GM20000 (cell line): ENCODE measurements around the gene FHIT.

Experiments used
- DNase-seq: peaks from one replicate; pipeline ENCODE4 v3.0.0; 2012; ENCODE audit warnings: low spot score
- CTCF ChIP-seq: IDR thresholded peaks from 2 replicates; pipeline ENCODE4 v1.5.1; 2012; ENCODE audit warnings: mild to moderate bottlenecking, control low read depth; ENCODE audit errors: extremely low read depth, missing control alignments

FHIT gene

GRCh38 chr3:59779260-59779659 lies 1472.0 kb downstream of the FHIT start:
- TF ChIP-seq CTCF, result no peak
- no peak for DNase-seq

- TF ChIP-seq CTCF, result no peak
- DNase-seq, result peak; percentile 10
Measured at GRCh38 chr3:59777667-59778077, 1473.6 kb downstream of the FHIT start.

GRCh38 chr3:59777066-59777465 lies 1474.2 kb downstream of the FHIT start:
- TF ChIP-seq CTCF, result no peak
- DNase-seq, result no peak

GRCh38 chr3:59775761-59776325 lies 1475.4 kb downstream of the FHIT start:
- no peak for DNase-seq
- no peak for TF ChIP-seq CTCF

GRCh38 chr3:59775106-59775505 lies 1476.1 kb downstream of the FHIT start:
- TF ChIP-seq CTCF, result no peak
- no peak for DNase-seq

- DNase-seq, result no peak
- TF ChIP-seq CTCF, result no peak
Measured at GRCh38 chr3:59774634-59775033, 1476.6 kb downstream of the FHIT start.

- TF ChIP-seq CTCF, result no peak
- DNase-seq, result no peak
Measured at GRCh38 chr3:59774000-59774399, 1477.3 kb downstream of the FHIT start.
